Activated gamma-delta T cell treated with anti-CD3 and anti-CD28 coated beads, Interleukin-2, amount 50 U/mL, for 16 hours (primary cell): ENCODE data around the gene ZNF668.
"Not testable (repeated sequence)": the region's sequence is repeated elsewhere in the genome, so short reads cannot be mapped to it uniquely, and the experiment has no call there.

Source experiments
- DNase-seq: peaks from one replicate; pipeline ENCODE4 v3.0.0-alpha.2; 2020; ENCODE audit warnings: low read depth

ZNF668 gene

DNA sequence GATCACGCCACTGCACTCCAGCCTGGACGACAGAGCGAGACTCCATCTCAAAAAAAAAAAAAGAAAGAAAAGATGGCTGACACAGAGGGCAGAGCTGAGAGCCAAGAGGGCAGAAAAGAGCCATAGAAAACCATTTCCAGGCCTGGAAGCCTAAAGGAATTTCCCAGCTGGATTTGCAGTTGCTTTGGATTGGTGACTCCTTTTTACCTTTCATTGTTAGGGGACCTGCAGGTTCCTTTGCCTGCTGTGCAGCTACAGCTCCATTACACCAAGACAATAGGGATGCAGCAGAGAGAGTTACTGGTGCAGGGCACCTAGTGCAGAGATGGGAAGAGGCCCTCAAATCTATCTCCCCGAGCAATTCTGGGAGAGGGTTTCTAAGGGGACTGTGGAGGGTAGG lies 18.4 kb downstream of the ZNF668 start:
- DNase-seq = no peak

DNA sequence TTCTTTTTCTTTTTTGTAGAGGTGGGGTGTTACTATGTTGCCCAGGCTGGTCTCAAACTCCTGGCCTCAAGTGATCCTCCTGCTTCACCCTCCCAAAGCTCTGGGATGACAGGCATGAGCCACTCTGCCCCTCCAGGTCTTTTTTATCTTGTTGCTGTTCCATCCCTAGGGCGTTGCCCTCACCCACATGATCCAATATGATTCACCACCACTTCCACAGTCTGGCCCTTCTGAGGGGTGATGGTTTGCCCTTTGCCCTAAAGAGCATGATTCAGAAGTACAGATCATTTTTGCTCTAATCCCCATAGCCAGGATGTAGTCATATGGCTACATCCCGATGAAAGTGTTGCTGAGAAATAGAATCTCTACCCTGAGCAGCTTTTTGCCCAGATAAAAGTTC lies 21.9 kb downstream of the ZNF668 start:
- DNase-seq = no peak

DNA sequence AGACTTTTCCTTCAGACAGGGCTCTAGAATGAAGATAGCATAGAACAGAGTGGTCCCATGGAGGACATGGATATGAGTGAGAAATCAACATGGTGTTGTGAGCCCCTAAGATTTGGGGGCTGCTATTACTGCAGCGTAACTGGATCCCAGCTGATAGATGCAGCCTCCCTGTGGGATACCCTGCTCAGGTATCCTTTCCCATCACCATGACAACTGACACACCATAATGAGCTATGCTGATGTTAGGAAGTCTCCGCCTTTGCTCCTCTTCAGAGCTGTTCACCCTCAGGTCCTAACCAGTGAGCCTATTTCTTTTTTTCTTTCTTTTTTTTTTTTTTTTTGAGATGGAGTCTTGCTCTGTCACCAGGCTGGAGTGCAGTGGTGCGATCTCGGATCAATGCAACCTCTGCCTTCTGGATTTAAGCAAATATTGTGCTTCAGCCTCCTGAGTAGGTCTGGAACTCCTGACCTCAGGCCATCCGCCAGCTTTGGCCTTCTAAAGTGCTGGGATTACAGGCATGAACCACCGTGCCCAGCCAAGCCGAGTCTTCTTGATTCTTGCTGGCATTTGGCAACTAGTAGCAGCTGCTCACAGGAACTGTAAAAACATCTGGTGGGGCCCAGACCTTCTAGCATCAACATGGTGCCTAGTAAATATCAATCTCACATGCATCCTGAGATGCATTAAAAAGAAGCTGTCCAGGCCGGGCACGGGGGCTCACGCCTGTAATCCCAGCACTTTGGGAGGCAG lies 23.6 kb downstream of the ZNF668 start:
- DNase-seq = no peak

DNA sequence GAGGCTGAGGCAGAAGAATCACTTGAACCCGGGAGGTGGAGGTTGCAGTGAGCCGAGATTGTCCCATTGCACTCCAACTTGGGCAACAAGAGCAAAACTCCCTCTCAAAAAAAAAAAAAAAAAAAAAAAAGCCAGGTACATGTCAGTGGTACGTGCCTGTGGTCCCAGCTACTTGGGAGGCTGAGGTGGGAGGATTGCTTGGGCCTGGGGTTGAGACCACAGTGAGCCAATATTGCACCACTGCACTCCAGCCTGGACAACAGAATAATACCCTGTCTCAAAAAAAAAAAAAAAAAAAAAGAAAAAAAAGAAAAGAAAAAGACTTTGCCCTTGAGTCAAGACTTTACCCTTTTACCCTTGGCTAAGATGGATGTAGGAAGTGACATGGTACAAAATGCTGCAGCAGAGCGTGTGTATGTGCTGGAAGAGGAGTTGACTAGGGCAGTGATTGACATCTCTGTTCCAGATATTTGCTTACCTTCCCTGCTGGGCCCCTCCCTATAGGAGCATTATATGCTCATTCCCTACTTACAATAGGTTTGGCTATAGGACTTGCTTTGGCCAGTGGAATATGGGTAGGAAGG lies 30.1 kb downstream of the ZNF668 start:
- no peak for DNase-seq

DNA sequence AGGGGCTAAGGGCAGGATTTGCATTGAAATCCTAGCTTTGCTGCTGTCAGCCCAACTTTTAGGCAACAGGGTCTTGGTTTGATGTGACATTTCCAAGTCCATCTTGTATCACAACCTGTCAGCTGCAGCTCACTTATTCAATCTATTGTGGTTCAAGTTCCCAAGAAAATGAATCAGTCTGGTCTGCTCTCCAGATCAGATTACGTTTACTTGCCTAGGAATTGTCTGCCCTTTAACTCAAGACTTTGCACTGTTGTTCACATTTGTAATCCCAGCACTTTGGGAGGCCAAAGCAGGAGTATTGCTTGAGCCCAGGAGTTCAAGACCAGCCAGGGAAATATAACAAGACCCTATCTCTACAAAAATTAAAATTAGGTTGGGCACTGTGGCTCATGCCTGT lies 30.7 kb downstream of the ZNF668 start:
- no peak for DNase-seq

DNA sequence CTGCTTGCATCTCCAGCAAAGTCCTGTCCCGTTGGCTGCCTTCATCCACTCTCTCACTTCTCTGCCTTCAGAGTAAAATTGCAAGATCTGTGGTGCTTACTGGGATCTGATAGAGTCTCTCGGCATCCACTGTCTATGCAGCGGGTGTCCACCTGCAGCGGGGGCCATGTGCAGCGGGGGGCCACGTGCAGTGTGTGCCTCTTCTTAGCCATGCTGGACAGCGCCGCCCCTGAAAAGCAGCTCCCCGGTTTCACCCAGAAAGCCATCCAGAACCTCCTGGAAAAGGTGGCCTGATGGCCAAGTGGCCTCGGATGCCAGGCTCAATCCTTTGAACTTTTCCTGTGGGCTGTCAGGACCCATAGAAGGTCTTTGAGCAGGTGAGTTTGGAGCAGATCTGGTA lies 31.2 kb downstream of the ZNF668 start:
- DNase-seq = no peak

DNA sequence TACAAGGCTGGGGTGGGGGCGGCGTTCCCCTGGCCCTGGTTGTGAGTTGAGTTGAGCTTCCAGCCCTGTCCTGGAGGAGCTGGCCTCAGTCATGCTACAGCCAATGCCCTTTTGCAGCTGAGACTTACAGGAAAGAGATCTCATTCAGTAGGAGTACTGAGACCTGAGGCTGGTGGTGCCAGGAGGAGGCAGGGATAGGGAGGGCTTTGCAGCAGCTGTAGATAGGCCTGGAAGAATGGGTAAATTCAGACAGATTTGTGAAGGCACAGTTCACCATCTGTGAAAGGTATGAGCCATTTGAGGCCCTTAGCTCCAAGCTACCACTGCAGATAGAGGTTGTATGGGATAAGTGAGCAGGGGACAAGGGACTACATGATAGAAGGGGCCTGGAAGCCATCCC lies 35.0 kb downstream of the ZNF668 start:
- DNase-seq = no peak

DNA sequence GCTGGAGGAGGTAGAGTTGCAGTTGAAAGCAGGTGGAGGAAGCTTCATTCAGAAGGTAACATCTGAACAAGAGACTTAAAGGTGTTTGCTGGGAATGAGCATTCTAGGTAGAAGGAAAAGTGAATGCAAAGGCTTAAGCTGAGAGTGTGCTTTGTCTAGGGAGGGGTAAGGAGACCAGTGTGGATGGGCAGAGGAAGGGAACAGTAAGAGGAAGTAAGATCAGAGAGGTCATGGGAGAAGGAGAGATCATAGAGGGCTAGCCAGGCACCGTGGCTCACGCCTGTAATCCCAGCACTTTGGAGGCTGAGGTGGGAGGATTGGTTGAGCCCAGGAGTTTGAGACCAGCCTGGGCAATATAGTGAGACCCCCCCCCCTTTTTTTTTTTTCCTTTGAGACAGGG lies 37.3 kb downstream of the ZNF668 start:
- no peak for DNase-seq

DNA sequence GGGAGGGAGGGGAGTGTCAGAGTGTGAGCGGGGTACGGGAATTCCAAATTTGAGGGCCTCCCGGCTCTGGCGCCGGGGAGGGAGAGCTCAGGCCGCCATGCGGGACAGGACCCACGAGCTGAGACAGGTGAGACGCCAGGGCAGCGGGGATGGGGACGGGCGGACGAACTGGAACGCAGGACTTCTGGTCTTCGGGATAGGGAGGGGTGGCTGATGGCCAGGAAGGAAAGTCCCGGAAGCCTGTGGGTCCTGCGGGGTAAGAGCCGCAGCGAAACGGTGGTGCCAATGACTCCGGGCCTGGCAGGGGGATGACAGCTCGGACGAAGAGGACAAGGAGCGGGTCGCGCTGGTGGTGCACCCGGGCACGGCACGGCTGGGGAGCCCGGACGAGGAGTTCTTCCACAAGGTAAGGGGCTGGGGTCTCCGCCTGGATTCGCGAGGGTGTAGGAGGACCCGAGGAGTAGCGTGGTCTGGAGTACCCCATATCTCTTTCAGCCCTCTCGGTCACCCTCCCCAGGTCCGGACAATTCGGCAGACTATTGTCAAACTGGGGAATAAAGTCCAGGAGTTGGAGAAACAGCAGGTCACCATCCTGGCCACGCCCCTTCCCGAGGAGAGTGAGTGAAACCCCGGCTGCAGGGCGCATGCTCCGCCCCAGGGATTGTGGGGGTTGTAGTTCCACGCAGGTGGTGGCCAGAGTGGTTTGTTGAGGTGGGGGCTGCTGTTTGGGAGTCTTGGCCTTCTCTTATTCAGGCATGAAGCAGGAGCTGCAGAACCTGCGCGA lies 40.1 kb downstream of the ZNF668 start:
- DNase-seq = peak; percentile 78

DNA sequence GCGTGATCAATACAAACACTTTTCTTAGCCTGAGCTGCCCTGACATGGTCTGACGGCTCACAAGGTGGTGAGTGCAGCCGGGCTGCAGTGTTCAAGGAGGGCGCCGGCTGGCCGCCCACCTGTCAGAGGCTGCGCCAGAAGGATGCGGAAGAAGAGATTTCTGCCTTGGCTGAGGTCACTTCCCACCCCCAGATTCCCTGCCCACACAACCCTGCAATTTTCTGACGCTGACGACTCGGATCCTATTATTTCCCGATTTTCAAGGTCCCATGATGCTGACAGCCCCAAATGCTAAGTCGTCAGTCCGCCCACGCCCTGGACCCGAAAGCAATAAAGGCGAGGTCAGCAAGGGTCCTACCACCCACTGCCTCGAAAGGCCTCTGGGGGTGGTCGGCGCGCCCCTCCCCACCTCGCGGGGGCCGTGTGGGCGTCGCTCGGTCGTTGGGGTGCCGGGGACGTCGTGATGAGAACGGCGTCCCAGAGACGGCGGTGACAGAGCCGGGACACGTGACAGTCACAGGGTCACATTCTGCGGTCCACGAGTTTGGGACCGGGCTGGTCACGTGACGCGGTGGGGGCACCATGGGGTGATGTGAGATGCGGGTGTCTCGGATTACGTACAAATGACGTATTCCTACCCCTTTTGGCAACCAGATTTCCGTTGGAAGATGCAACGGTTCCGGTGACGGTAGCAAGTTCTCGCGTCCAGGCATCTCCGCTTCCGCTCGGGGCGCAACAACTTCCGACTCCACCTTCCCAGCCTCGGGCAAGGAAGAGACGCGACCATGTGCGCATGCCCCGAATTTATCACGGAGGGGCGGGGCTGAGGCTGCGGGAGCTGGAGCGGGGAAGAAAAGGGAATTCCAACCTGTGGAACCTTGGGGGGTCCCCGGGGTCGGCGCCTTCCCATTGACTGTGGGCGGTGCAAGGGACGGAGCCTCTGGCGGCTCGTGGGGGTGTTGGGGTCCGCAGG lies 41.0 kb downstream of the ZNF668 start, which contains the start of gene STX4:
Gene STX4, plus strand, starts transcription at position 823 of the 973 bp plus-strand sequence. CDS start 248 bp downstream, outside the sequence.
- DNase-seq = peak; percentile 95

DNA sequence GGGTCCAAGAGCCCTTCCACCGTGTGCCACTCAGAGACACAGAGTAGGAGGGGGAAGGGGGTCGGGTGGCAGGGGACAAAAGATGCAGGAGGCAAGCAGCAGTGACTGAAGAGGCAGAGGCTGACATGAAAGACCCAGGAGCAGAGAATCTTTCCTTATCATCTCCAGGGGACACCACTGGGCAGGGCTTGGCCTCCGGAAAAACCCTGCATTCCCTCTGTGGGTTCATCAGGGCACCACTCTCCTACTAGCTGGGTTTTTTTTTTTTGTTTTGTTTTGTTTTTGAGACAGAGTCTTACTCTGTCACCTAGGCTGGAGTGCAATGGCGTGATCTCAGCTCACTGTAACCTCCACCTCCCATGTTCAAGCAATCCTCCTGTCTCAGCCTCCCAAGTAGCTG lies 42.8 kb downstream of the ZNF668 start:
- no peak for DNase-seq

DNA sequence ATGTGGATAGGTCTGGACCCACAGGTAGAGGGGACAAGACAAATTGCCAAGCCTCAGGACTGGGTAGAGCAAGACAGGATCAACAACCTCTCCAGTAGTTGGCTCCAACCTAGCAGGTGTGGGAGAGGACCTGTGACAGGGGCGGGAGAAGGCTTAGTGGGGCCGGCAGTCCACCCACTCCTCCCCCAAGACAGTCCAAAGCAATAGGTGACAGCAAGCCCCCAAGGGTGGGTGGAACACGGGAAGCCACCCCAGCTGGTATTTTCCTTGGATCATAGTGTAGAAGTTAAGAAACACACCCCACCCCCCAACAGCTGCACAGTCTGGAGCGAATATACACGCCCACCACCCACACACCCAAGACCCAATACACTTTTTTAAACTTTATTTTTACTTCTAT lies 44.8 kb downstream of the ZNF668 start:
- no peak for DNase-seq

DNA sequence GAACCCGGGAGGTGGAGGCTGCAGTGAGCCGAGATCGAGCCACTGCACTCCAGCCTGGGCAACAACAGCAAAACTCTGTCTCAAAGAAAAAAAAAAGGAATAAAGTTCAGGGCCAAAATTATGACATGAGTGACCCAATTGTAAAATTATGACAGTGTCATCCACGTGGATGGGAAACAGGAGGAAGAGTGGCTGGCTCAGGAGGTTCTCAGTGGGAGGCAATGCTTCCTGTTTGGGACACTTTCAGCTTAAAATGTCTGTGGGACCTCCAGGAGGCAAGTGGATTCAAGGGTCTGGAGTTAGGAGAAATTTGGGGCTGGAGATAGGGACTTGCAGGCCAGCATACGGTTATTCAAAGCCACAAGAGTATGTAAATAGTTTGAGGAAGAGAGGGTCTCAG lies 48.7 kb downstream of the ZNF668 start:
- DNase-seq = no peak

DNA sequence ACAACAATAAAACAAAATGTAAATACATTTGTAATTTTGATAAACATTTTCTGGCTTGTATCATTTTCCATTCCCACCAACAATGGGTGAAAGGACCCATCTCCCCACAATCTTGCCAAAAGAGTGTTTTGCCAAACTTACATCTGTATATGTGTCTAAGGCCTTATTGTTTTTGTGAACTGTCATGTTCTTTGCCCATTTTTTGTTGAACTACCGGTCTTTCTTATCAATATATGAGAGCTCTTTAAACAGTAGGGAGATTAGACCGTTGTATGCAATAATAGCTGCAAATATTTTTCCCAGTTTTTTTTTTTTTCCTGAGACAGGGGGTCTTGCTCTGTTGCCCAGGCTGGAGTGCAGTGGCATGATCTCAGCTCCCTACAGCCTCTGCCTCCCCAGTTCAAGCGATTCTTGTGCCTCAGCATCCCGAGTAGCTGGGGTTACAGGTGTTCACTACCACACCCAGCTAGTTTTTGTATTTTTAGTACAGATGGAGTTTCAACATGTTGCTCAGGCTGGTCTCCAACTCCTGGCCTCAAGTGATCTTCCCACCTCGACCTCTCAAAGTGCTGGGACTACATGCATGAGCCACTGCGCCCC lies 50.3 kb downstream of the ZNF668 start:
- no peak for DNase-seq

DNA sequence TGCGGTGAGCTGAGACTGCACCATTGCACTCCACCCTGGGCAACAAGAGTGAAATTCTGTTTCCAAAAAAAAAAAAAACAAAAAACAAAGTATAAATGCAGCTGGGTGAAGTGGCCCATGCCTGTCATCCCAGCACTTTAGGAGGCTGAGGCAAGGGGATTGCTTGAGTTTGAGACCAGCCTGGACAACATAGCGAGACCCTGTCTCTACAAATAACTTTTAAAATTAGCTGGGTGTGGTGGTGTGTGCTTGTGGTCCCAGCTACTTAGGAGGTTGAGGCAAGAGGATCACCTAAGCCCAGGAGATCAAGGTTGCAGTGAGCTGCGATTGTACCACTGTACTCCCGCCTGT lies 50.8 kb downstream of the ZNF668 start:
- no peak for DNase-seq

DNA sequence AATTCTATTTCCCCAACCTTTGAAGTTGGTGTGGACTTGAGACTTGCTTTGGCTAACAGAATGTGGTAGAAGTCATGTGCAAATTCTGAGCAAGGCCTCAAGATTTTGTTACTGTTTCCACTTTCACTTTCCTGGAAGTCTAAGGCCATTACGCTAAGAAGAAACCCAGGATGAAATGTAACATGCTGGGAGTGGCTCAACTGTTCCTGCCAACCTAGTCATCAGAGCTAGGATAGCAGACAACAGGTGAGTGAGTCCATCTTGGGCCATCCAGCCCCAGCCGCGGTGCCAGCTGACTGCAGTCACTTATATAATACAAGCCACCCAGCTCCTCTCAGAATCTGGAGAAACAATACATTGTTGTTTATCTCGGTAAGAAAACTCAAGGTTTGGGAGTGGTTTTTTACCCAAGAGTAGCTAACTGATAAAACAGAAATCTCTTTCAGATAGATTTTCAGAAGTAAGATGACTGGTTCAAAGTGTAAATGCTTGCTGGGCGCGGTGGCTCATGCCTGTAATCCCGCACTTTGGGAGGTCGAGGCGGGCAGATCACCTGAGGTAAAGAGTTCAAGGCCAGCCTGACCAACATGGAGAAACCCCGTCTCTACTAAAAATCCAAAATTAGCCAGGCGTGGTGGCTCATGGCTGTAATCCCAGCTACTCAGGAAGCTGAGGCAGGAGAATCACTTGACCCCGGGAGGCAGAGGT lies 51.3 kb downstream of the ZNF668 start:
- DNase-seq = no peak

DNA sequence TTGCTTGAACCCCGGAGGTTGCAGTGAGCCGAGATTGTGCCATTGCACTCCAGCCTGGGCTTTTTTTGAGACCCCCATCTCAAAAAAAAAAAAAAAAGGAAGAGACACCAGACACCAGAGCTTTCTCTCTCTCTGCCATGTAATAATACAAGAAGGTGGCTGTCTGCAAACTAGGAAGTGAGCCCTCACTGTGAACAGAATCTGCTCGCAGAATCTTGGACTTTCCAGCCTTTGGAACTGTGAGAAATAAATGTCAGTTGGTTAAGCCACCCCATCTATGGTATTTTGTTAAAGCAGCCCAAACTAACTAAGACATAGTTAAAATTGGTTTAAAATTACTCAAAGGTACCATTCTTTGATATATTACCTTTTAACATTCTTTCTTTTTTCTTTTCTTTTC lies 53.5 kb downstream of the ZNF668 start:
- no peak for DNase-seq

DNA sequence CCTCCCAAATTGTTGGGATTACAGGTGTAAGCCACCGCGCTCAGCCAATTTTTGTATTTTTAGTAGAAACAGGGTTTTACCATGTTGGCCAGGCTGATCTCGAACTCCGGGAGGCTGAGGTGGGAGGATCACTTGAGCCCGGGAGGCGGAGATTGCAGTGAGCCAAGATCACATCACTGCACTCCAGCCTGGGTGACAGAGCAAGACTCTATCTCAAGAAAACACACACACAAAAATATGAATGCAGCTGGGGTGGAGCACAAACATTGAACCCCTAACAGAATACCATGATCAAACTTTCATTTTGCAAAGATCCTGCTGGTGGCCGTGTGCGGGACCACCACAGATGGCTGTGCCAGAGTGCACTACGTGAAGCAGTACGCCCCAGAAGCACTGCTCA lies 56.3 kb downstream of the ZNF668 start:
- DNase-seq = not testable (repeated sequence)

DNA sequence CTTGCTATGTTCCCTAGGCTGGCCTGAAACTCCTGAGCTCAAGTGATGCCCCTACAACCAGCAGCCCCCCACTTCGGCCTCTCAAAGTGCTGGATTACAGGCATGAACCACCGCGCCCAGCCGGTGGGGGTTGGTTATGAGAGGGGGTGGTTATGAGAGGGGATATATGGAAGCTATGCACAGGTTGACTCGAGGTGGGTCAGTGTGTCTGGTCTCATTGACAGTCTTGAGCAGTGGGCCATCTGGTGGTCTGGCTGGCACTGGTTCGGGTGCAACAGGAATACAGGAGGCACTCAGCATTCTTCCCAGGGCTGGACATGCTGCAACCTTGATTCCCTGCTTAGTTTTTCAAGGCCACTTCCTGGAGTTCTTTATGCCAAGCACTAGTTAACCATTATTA lies 58.0 kb downstream of the ZNF668 start:
- no peak for DNase-seq

DNA sequence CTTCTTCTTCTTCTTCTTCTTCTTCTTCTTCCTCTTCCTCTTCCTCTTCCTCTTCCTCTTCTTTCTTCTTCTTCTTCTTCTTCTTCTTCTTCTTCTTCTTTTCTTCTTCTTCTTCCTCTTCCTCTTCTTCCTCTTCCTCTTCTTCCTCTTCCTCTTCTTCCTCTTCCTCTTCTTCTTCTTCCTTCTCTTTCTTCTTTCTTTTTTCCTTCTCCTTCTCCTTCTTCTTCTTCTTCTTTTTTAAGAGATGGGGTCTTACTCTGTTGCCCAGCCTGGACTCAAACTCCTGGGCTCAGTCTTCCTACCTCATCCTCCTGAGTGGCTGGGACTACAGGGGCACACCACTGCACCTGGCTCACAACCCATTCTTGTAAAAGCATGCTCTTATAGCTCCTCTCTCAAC lies 60.7 kb downstream of the ZNF668 start:
- not testable (repeated sequence) for DNase-seq

DNA sequence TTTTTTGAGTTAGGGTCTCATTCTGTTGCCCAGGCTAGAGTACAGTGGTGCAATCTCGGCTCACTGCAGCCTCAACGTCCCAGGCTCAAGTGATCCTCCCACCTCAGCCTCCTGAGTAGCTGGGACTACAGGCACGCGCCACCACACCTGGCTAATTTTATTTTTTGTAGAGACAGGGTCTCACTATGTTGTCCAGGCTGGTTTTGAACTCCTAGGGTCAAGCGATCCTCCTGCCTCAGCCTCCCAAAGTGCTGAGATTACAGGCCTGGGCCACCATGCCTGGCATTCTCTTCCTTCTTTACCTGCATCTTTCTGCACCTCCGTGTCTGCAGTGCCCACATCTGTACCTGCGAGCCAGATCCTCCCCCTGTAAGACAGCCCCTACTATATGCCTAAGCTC lies 62.2 kb downstream of the ZNF668 start:
- DNase-seq = not testable (repeated sequence)
